Transverse colon (tissue), 4 donors: ENCODE measurements around the gene XPC.
A peak's percentile ranks its signal among the peaks of the same experiment; 100 is the strongest.

Experiments
- CTCF ChIP-seq, 5 experiments: fragments of 200-600 bp in 3 of 5; fragments of 450-650 bp in 2 of 5; sonication (generic) in 3 of 5; IDR thresholded peaks; 1 replicate in 2 of 5; 2 replicates in 3 of 5; pipeline ENCODE4 v1.5.1; 2016 to 2017; ENCODE audit warnings: antibody characterized with exemption in 5 of 5, inconsistent platforms in 3 of 5, mild to moderate bottlenecking in 2 of 5, moderate library complexity in 1 of 5
- EP300 ChIP-seq: sonication (generic); formaldehyde crosslinking; IDR thresholded peaks from one replicate; pipeline ENCODE4 v1.6.1; 2017; ENCODE audit warnings: antibody characterized with exemption, low read depth
- POLR2A ChIP-seq: fragments of 450-650 bp; IDR thresholded peaks from one replicate; pipeline ENCODE4 v1.6.1; 2016; ENCODE audit warnings: antibody characterized with exemption, mild to moderate bottlenecking, moderate library complexity
- POLR2AphosphoS5 ChIP-seq, 3 donors: sonication (generic); formaldehyde crosslinking; IDR thresholded peaks; one replicate each; pipeline ENCODE4 v1.6.1; 2016; ENCODE audit warnings: antibody characterized with exemption in 3 of 3

DNA sequence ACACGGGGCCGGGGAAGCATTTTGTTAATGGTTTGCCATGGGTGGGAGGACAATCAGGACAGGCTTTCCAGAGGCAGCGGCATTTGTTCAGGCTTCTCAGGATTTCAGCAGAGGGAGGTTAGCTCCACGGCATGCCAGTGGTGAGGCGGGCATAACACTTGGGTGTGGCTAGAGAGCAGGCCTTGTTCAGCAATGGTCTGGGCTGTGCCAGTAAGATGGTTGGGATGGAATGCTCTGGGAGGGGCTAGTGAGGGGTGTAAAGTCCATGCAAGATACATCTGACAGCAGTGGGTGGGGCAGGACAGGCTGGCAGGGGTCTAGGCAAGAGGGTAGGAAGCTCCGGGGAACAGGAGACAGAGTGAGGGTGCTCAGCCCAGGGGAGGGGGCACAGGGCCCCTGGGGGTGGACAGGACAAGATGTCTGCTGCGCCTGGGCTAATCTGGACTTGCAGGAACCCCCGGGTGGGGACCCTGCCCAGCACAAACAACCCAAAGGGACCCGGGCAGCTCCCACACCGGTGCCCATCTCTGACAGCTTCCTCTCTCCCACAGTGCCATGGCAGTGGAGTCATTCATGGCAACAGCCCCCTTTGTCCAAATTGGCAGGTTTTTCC is 45.1 kb downstream of the XPC start:
- TF ChIP-seq CTCF (IDR thresholded peaks at IDR 0.05) (no peak), POLR2AphosphoS5 (IDR thresholded peaks at IDR 0.05) (peak in 2 of 3 donors; percentile 33 to 40), POLR2A (peak; percentile 21), EP300 (no peak)
